PC-9 (cell line): ENCODE measurements around the gene ENHO. TPM values are rescaled to one million over a fixed set of nuclear protein-coding genes. Genes with fewer than 3 reads are reported as not detected.

Source experiments
- BruUV-seq: library from RNA; stranded (reverse); fragments of 400-500 nt; replicated peaks from 2 replicates; lab custom pipeline; 2021; lab: Mats Ljungman, UMichigan
- CTCF ChIA-PET: fragments of 300-600 bp; sonication (Branson Sonifier 250); formaldehyde crosslinking; loops from one replicate; lab custom pipeline; 2022; ENCODE audit warnings: antibody characterized with exemption; lab: Charles Lee
- POLR2A ChIA-PET: fragments of 300-600 bp; sonication (Branson Sonifier 250); formaldehyde crosslinking; loops from one replicate; lab custom pipeline; 2022; ENCODE audit warnings: antibody characterized with exemption; ENCODE audit not compliant: unreplicated experiment; lab: Charles Lee
- DNase-seq, 2 experiments: peaks; one replicate each; pipeline versions ENCODE4 v3.0.0 to v3.0.0-alpha.2; 2015 to 2022; ENCODE audit warnings: mixed read lengths in 1 of 2
- H2AFZ ChIP-seq: fragments of 200-600 bp; sonication (generic); 2 replicates; pipeline ENCODE4 v1.8.1; 2017; ENCODE audit warnings: antibody characterized with exemption
- H3F3A ChIP-seq: fragments of 200-600 bp; sonication (generic); 2 replicates; pipeline ENCODE4 v1.8.1; 2017; ENCODE audit warnings: antibody characterized with exemption, mild to moderate bottlenecking, low read depth; ENCODE audit not compliant: insufficient read depth
- H3K27ac ChIP-seq: fragments of 200-600 bp; sonication (generic); 2 replicates; pipeline ENCODE4 v1.6.1; 2016; ENCODE audit warnings: mixed run types
- H3K27me3 ChIP-seq: fragments of 200-600 bp; sonication (generic); 2 replicates; pipeline ENCODE4 v1.6.1; 2016; ENCODE audit warnings: low read depth, mixed run types; ENCODE audit not compliant: insufficient read depth
- H3K36me3 ChIP-seq: fragments of 200-600 bp; sonication (generic); 2 replicates; pipeline ENCODE4 v1.6.1; 2016; ENCODE audit warnings: low read depth, mixed run types
- H3K4me1 ChIP-seq: fragments of 200-600 bp; sonication (generic); replicated peaks from 2 replicates; pipeline ENCODE4 v1.6.1; 2016; ENCODE audit warnings: mixed run types; ENCODE audit not compliant: insufficient read depth
- H3K4me2 ChIP-seq: fragments of 200-600 bp; sonication (generic); 2 replicates; pipeline ENCODE4 v1.6.1; 2017; ENCODE audit warnings: mixed run types
- H3K4me3 ChIP-seq: fragments of 200-600 bp; sonication (generic); 2 replicates; pipeline ENCODE4 v1.6.1; 2016; ENCODE audit warnings: mixed run types
- H3K79me2 ChIP-seq: fragments of 200-600 bp; sonication (generic); 2 replicates; pipeline ENCODE4 v1.6.1; 2017; ENCODE audit warnings: low read depth, mixed run types
- H3K9me2 ChIP-seq: fragments of 200-600 bp; sonication (generic); 2 replicates; pipeline ENCODE4 v1.8.1; 2017; ENCODE audit warnings: mild to moderate bottlenecking; ENCODE audit not compliant: insufficient read depth
- H3K9me3 ChIP-seq: fragments of 200-600 bp; sonication (generic); 2 replicates; pipeline ENCODE4 v1.8.1; 2016; ENCODE audit warnings: low read depth; ENCODE audit not compliant: insufficient read depth
- H4K20me1 ChIP-seq: fragments of 200-600 bp; sonication (generic); 2 replicates; pipeline ENCODE4 v1.8.1; 2017; ENCODE audit not compliant: insufficient read depth
- EZH2 ChIP-seq: fragments of 200-600 bp; sonication (generic); IDR thresholded peaks from 2 replicates; pipeline ENCODE4 v1.8.0; 2017; ENCODE audit warnings: antibody characterized with exemption, low read depth
- intact Hi-C: fragments of 100-400 bp; cut with micrococcal nuclease; formaldehyde crosslinking; loops from one replicate; pipeline ENCODE4 v1.10.0; 2022; ENCODE audit not compliant: unreplicated experiment
- total RNA-seq: library from RNA; stranded (reverse); gene quantifications from 2 replicates; pipeline ENCODE4 v1.2.3, GENCODE V29; 2021
- TF ChIP-seq, protein P1 (sequence below): fragments of 200-600 bp; sonication (generic); conservative IDR thresholded peaks from 2 replicates; pipeline ENCODE4 v1.6.1; 2017; ENCODE audit warnings: mixed run types, antibody characterized with exemption, mild to moderate bottlenecking, moderate library complexity

ENHO gene
- total RNA-seq, 1 experiment from 2014 or later = not detected

DNA sequence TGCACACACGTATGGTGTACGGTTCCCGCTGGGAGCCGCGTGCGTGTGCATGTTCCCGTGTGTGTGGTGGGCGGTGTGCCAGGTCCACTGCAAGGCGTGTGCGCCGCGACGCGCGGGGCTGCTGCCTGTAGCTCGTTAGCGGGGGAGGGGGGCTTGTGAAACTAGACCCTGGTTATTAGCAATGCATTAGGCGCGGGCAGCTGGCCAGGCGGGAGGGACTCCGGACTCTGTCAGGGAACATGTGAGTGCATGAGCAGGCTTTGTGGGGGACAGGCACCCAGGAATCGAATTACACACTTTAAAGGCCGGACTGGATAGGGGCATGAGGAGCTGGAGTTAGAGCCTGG lies 32.2 kb upstream of the ENHO start:
- BruUV-seq = no TSS peak
- no peak overlapping the region for H3K27ac ChIP-seq
- no peaks in the 10 kb centered on the region for H3F3A ChIP-seq
- no peak overlapping the region for H2AFZ ChIP-seq
- no peaks in the 10 kb centered on the region for H3K9me3 ChIP-seq
- no peak for DNase-seq
- H3K79me2 ChIP-seq = no peaks in the 10 kb centered on the region
- no peak overlapping the region for H3K4me2 ChIP-seq
- intact Hi-C loops = no loop called here
- peaks cover 48% of the 10 kb centered on the region for H3K27me3 ChIP-seq
- ChIA-PET POLR2A (no interaction called here), CTCF (no interaction called here)
- TF ChIP-seq, protein P1, sequence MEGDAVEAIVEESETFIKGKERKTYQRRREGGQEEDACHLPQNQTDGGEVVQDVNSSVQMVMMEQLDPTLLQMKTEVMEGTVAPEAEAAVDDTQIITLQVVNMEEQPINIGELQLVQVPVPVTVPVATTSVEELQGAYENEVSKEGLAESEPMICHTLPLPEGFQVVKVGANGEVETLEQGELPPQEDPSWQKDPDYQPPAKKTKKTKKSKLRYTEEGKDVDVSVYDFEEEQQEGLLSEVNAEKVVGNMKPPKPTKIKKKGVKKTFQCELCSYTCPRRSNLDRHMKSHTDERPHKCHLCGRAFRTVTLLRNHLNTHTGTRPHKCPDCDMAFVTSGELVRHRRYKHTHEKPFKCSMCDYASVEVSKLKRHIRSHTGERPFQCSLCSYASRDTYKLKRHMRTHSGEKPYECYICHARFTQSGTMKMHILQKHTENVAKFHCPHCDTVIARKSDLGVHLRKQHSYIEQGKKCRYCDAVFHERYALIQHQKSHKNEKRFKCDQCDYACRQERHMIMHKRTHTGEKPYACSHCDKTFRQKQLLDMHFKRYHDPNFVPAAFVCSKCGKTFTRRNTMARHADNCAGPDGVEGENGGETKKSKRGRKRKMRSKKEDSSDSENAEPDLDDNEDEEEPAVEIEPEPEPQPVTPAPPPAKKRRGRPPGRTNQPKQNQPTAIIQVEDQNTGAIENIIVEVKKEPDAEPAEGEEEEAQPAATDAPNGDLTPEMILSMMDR = no peak
- TF ChIP-seq EZH2 = no peak
- no peaks in the 10 kb centered on the region for H3K9me2 ChIP-seq
- H4K20me1 ChIP-seq = no peaks in the 10 kb centered on the region
- no peaks in the 10 kb centered on the region for H3K36me3 ChIP-seq
- no peak overlapping the region for H3K4me3 ChIP-seq
- no peaks in the 10 kb centered on the region for H3K4me1 ChIP-seq

DNA sequence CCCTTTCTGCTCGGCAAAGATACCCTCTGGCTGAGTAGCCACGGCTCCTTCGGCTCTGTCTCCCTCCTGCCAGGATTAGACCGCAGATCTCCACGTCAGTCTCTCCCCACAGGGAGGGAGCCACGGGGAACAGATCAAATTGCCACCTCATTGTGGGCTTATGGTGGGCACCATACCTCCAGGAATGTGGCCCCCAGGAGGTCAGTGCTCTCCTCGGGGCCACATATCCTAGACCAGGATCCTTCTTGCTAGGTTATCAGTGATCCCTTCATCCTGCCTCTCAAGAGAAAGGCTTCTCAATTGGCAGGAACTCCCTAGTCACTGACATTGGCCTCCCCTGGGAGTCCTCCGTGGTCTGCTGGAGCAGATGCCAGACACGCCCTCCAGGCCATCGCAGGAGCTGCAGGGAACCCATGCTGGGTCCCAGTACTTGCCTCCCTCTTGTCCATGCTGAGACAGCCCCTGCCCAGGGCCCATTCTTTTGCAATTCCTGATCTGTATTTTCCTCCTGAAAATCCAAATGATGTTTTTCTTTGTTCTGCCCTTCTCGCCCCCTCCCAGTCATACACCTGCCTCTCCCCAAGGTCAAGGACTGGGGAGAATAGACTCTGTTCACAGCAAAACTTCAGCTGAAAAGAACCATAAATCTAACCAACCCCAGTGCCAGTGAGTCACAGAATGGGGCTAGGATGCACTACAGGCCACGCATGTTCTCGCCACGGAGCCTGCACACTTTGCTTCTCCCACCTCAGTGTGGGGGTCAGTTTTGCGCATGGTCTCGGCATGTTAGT lies 31.6 kb upstream of the ENHO start:
- Histone ChIP-seq H3K9me2 (no peaks in the 10 kb centered on the region), H3K27ac (no peak overlapping the region), H3K9me3 (no peaks in the 10 kb centered on the region), H3K4me1 (no peaks in the 10 kb centered on the region), H3K79me2 (no peaks in the 10 kb centered on the region), H3K4me2 (no peak overlapping the region), H2AFZ (no peak overlapping the region), H4K20me1 (no peaks in the 10 kb centered on the region), H3K4me3 (no peak overlapping the region), H3K27me3 (peaks cover 52% of the 10 kb centered on the region), H3F3A (no peaks in the 10 kb centered on the region), H3K36me3 (no peaks in the 10 kb centered on the region)
- no peak for DNase-seq
- ChIA-PET POLR2A (no interaction called here), CTCF (no interaction called here)
- intact Hi-C loops = no loop called here
- TF ChIP-seq, protein P1 = no peak
- no peak for TF ChIP-seq EZH2
- BruUV-seq = no TSS peak

DNA sequence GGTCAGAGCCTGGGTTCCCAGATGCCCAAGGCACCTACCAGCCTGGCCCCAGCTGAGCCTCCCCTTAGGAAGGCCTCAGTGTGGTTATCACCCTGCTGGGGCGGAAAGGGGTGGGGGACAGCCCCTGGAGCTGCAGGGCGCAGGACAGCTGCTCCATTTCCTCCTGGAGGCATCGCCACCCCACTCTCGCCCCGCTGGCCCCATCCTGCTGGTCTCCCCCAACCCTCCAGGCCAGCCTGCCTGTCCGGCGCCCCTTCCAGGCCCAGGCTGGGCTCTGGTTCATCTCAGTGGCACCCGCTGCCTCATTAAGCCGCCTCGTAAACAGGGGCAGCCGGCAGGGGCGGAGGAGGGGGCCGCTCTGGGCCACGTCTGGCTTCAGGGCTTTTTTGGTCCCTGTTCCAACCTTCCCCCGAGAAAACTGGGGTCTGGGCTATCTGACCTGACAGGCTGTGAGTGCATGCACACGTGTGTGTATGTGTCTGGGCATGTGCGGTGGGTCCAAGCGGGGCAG lies 30.8 kb upstream of the ENHO start:
- Histone ChIP-seq H3K79me2 (no peaks in the 10 kb centered on the region), H3K4me1 (no peaks in the 10 kb centered on the region), H2AFZ (no peak overlapping the region), H3K4me3 (no peak overlapping the region), H3K27ac (no peak overlapping the region), H3K27me3 (peaks cover 57% of the 10 kb centered on the region), H3K9me2 (no peaks in the 10 kb centered on the region), H3K9me3 (no peaks in the 10 kb centered on the region), H3F3A (no peaks in the 10 kb centered on the region), H3K36me3 (no peaks in the 10 kb centered on the region), H4K20me1 (no peaks in the 10 kb centered on the region), H3K4me2 (no peak overlapping the region)
- ChIA-PET POLR2A (no interaction called here), CTCF (no interaction called here)
- intact Hi-C loops = no loop called here
- TF ChIP-seq EZH2 = no peak
- TF ChIP-seq, protein P1 = no peak
- DNase-seq = no peak
- BruUV-seq = no TSS peak
